Pancreas (tissue), 10 donors: ENCODE results near the gene DSCAML1. TPM values are rescaled to one million over a fixed set of nuclear protein-coding genes. Genes with fewer than 3 reads are reported as not detected.

Source experiments
- ATAC-seq, 4 donors: fragments of 200-7000 bp; cut with Tn5 transposase; one replicate each; pipeline versions ENCODE4 v1.8.0 to v1.9.1; 2020; ENCODE audit warnings: mild to moderate bottlenecking in 4 of 4, moderate library complexity in 4 of 4
- DNase-seq, 6 donors: peaks; one replicate each; pipeline ENCODE4 v3.0.0-alpha.2; 2020
- FAIRE-seq: peaks from 2 replicates; lab custom pipeline; 2012; peaks lifted over from hg19 to GRCh38; lab: Jason Lieb, UNC
- H3K27ac ChIP-seq, 4 donors: fragments of 200-600 bp; sonication (generic); 1 replicate in 3 of 4; 2 replicates in 1 of 4; pipeline versions ENCODE4 v1.5.0 to v1.8.0; 2020
- H3K27me3 ChIP-seq, 4 donors: fragments of 200-600 bp; one replicate each; pipeline ENCODE4 v1.8.0; 2021
- H3K36me3 ChIP-seq, 3 donors: fragments of 200-600 bp; sonication (generic) in 1 of 3; one replicate each; pipeline versions ENCODE4 v1.5.0 to v1.8.0; 2020 to 2021
- H3K4me1 ChIP-seq, 3 donors: fragments of 200-600 bp; one replicate each; pipeline ENCODE4 v1.8.0; 2021
- H3K4me3 ChIP-seq, 4 donors: fragments of 200-600 bp; sonication (generic) in 2 of 4; one replicate each; pipeline versions ENCODE4 v1.5.0 to v1.8.0; 2020 to 2021
- H3K9me3 ChIP-seq, 4 donors: fragments of 200-600 bp; one replicate each; pipeline ENCODE4 v1.8.0; 2021
- WGBS, 2 donors: extraction: QIAGEN DNeasy Blood & Tissue Kit; methylation state at CpG; one replicate each; pipeline ENCODE4 v1.1.7; 2013; 5-methylcytosine and 5-hydroxymethylcytosine counted together
- intact Hi-C, 3 donors: fragments of 100-400 bp; cut with DNase I; formaldehyde crosslinking; loops; one replicate each; pipeline versions ENCODE4 v1.11.1 to v1.14.2; 2022
- polyA plus RNA-seq, 2 donors: library from polyadenylated mRNA; stranded (reverse); fragments of 200-250 nt; gene quantifications; one replicate each; pipeline ENCODE4 v1.2.3, GENCODE V29; 2013
- total RNA-seq, 6 donors: library from RNA; stranded (reverse); fragmentation: NEBNext Ultra II Directional in 4 of 6; extraction: Animal tissue kit (Norgen Biotek cat#: 25700) in 4 of 6; gene quantifications; one replicate each; pipeline versions ENCODE4 v1.2.1 to v1.2.4, GENCODE V29; 2021 to 2023
- TF ChIP-seq, protein P1 (sequence below), 4 donors: fragments of 200-600 bp; sonication (generic) in 3 of 4; IDR thresholded peaks; one replicate each; pipeline versions ENCODE4 v1.5.0 to v1.8.0; 2021; ENCODE audit warnings: antibody characterized with exemption in 4 of 4
- donor health status: healthy with polysubstance abuse.
- donor health status: DM: no; HTN: no; CAD: no; lungs with moderate emphysema.
- donor health status: DM: no; HTN: no; CAD: no.
- donor health status: control.
- donor health status: control.
- donor health status: Bipolar disorder and iron deficiency.
- donor health status: DM: yes; HTN: yes; CAD: no.
- donor health status: DM: no; HTN: no; CAD: no.
- donor health status: DM: no; HTN: no; CAD: no.
- donor health status: DM: yes; HTN: yes; CAD: no.

Gene DSCAML1
- total and polyA plus RNA-seq, 8 donors = 0.69 to 2.7 (median 1.8) TPM

DNA sequence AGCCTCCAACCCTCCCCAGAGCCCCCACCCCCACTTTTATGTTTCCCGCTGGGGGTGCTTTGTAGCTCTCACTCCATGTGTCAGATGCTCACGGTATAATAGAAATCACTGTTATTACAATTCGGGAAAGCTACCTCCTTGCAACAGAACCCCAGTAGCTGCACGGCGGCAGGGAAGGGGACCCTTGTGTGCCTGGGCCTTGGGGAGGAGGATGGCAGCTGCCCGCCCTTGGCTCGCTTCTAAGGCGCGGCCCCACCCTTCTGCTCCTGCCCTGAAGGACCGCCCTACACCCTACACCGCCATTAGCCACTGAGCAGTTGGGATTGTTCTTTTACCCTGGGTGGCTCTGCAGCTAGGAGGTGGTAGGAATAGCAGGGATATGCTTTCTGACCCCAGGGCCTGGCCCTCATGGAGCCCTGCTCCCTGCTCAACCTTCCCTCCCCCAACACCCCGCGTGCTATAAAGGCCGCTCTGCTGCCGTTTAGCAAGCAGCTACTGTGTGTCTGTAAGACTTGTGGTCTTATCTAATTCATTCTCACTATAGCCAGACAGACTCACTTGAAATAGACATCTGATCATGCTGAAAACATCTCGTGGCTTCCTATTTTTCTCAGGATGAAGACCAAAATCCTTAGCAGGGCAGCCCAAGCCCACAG is 249.7 kb downstream of the DSCAML1 start:
- Histone ChIP-seq H3K4me3 (no peak overlapping the region), H3K4me1 (no peaks in the 10 kb centered on the region), H3K27me3 (no peaks in the 10 kb centered on the region), H3K9me3 (no peaks in the 10 kb centered on the region), H3K36me3 (no peaks in the 10 kb centered on the region), H3K27ac (no peak overlapping the region)
- ATAC-seq (no peak), FAIRE-seq (no peak), DNase-seq (no peak)
- TF ChIP-seq, protein P1, sequence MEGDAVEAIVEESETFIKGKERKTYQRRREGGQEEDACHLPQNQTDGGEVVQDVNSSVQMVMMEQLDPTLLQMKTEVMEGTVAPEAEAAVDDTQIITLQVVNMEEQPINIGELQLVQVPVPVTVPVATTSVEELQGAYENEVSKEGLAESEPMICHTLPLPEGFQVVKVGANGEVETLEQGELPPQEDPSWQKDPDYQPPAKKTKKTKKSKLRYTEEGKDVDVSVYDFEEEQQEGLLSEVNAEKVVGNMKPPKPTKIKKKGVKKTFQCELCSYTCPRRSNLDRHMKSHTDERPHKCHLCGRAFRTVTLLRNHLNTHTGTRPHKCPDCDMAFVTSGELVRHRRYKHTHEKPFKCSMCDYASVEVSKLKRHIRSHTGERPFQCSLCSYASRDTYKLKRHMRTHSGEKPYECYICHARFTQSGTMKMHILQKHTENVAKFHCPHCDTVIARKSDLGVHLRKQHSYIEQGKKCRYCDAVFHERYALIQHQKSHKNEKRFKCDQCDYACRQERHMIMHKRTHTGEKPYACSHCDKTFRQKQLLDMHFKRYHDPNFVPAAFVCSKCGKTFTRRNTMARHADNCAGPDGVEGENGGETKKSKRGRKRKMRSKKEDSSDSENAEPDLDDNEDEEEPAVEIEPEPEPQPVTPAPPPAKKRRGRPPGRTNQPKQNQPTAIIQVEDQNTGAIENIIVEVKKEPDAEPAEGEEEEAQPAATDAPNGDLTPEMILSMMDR (IDR thresholded peaks at IDR 0.05) = no peak
- WGBS, 2 donors = 71 to 84% methylated on average over 16 of the region's 16 CpGs
- intact Hi-C loops = no loop called here

DNA sequence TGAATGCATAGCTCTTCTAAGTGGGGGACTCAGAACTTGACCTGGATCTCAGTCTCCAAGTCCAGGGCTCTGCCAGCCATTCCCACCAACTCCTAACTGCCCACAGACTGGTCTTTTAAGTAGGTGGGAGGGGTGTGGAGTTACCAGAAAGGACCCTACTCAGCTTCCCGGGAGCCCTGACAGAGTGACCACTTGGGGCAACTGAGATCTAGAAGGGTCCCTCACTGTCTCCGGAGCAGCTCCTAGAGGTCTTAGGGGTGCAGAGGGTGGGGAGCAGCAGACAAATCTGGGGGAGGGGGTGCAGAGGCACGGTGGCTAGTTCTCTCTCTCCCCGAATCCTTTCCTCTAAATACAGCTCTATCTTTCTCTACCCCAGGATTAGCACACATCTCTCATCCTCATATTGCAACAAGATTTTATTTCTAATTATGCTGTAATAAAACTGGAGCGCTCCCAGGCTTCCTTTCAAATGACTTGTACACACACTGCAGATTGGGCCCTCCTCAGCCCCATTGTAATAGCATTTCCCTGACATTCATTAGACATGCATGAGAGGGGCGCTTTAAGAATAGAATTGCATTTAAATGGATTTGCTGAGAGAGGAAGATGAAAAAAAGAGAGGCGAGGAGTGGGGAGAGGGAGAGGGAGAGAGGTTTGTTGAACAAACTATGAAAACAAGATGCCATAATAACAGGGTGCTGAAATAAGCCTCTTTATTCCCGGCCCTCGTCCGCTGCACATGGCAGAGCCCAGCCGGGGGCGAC is 250.4 kb downstream of the DSCAML1 start:
- intact Hi-C loops = no loop called here
- H3K27ac ChIP-seq = no peak overlapping the region
- ATAC-seq (no peak), DNase-seq (no peak), FAIRE-seq (no peak)
- WGBS, 2 donors = 71 to 78% methylated on average over 12 of the region's 12 CpGs
- no peaks in the 10 kb centered on the region for H3K36me3 ChIP-seq
- no peaks in the 10 kb centered on the region for H3K27me3 ChIP-seq
- TF ChIP-seq, protein P1 (IDR thresholded peaks at IDR 0.05) = no peak
- no peaks in the 10 kb centered on the region for H3K4me1 ChIP-seq
- no peaks in the 10 kb centered on the region for H3K9me3 ChIP-seq
- H3K4me3 ChIP-seq = no peak overlapping the region

DNA sequence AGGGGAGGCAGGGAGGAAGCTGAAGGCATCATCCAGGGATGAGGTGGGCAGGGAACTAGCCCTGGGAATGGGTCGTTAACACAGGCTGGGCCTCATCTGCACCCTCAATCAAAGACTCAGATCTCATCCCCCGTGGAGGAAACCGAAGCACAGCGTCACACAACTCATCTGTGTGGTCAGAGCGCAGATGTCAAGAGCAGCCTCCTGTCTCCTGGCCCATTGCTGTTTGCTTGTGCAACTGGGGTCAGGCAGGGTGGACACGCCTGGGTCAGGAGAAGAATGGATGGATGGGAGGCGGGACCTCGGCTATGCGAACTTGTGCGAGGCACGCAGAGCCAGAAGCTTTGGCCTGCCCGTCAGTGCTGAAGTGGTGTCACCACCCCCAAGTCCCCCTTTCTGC is 251.3 kb downstream of the DSCAML1 start:
- TF ChIP-seq, protein P1 (IDR thresholded peaks at IDR 0.05) = no peak
- FAIRE-seq = no peak
- no peaks in the 10 kb centered on the region for H3K9me3 ChIP-seq
- H3K4me3 ChIP-seq = no peak overlapping the region
- H3K4me1 ChIP-seq = no peaks in the 10 kb centered on the region
- H3K36me3 ChIP-seq = no peaks in the 10 kb centered on the region
- no peak for DNase-seq
- H3K27ac ChIP-seq = no peak overlapping the region
- 92 to 93% methylated on average over 12 of the region's 12 CpGs for WGBS, 2 donors
- H3K27me3 ChIP-seq = no peaks in the 10 kb centered on the region
- intact Hi-C loops = no loop called here
- no peak for ATAC-seq

DNA sequence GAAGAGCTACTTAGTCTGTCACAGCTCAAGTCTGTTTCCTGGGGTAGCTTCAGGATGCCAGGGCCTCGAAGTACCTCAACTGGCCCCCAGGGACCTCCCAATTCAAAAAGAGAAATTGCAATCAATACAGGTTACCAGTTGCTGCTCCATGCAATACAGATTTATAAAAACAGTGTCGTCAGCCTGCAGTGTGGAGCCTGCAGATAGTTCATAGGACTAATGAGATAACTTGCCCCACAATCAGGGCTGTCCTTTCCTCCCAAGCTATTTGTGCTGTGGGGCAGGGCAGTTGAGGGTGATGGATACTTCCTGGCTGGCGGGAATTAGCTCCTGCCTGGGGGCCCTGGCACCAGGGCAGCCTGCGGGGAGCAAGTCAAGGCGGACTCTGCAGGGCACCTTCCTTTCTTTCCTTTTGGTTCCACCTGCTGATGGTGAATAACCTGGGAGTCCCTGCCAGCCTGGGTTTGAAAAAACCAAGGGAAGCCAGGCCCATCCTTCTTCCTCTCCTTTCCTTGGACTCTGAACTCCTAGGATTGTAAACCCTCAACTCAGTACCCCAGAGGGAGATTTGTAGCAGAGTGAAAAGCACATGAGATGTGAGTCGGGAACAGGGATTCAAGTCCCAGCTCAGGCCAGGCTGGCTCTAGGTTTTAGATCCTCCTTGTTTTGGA is 252.8 kb downstream of the DSCAML1 start:
- H3K36me3 ChIP-seq = no peaks in the 10 kb centered on the region
- TF ChIP-seq, protein P1 (IDR thresholded peaks at IDR 0.05) = no peak
- intact Hi-C loops = no loop called here
- H3K27ac ChIP-seq = no peak overlapping the region
- ATAC-seq (no peak), DNase-seq (no peak), FAIRE-seq (no peak)
- no peaks in the 10 kb centered on the region for H3K4me1 ChIP-seq
- H3K9me3 ChIP-seq = no peaks in the 10 kb centered on the region
- H3K27me3 ChIP-seq = no peaks in the 10 kb centered on the region
- WGBS, 2 donors = 86 to 87% methylated on average over 6 of the region's 6 CpGs
- no peak overlapping the region for H3K4me3 ChIP-seq
